PFSK-1 (cell line): Measurements from ENCODE around the gene GALNT4.

Source experiments
- FOXP2 ChIP-seq: optimal IDR thresholded peaks from 2 replicates; pipeline ENCODE3; 2011; ENCODE audit warnings: borderline replicate concordance, control low read depth, inconsistent platforms; ENCODE audit not compliant: insufficient read depth; ENCODE audit errors: extremely low read length, extremely low read depth
- POLR2AphosphoS5 ChIP-seq: IDR thresholded peaks from 2 replicates; pipeline ENCODE4 v1.6.1; 2012; ENCODE audit warnings: low read depth, mild to moderate bottlenecking, control low read depth, low read length, moderate library complexity
- SIN3A ChIP-seq: IDR thresholded peaks from 2 replicates; pipeline ENCODE4 v1.6.1; 2012; ENCODE audit warnings: mild to moderate bottlenecking, low read length, moderate library complexity, borderline replicate concordance; ENCODE audit not compliant: insufficient read depth
- TAF1 ChIP-seq: IDR thresholded peaks from 2 replicates; pipeline ENCODE4 v1.6.1; 2012; ENCODE audit warnings: low read length, control low read depth, borderline replicate concordance; ENCODE audit not compliant: insufficient read depth
- TF ChIP-seq, protein P1 (sequence below), 2 experiments: IDR thresholded peaks; 2 replicates each; pipeline versions ENCODE4 v1.6.1 to v1.8.0; 2011 to 2012; ENCODE audit warnings: low read depth in 2 of 2, low read length in 2 of 2, control low read depth in 1 of 2, inconsistent platforms in 1 of 2, mild to moderate bottlenecking in 1 of 2, moderate library complexity in 1 of 2; ENCODE audit not compliant: insufficient read depth in 1 of 2

GALNT4 gene

DNA sequence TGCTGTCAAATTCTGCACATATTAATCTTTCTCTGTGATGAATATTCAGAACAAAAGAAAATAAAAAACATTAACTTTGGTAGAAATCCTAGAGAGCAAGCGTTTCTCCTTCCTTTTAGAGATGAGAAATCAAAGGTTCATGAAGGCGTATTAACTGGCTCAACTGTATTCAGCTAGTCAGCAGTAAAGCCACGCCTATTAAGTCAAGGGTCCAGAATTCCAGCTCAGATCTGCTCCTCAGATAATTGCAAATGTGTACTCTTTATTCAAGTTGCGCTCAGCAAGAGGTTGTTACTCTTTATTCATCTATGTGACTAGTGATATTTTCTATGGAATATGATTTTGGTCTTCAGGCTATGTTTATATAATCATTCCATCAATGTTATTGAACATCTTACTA is 14.3 kb upstream of the GALNT4 start:
- TF ChIP-seq, protein P1, sequence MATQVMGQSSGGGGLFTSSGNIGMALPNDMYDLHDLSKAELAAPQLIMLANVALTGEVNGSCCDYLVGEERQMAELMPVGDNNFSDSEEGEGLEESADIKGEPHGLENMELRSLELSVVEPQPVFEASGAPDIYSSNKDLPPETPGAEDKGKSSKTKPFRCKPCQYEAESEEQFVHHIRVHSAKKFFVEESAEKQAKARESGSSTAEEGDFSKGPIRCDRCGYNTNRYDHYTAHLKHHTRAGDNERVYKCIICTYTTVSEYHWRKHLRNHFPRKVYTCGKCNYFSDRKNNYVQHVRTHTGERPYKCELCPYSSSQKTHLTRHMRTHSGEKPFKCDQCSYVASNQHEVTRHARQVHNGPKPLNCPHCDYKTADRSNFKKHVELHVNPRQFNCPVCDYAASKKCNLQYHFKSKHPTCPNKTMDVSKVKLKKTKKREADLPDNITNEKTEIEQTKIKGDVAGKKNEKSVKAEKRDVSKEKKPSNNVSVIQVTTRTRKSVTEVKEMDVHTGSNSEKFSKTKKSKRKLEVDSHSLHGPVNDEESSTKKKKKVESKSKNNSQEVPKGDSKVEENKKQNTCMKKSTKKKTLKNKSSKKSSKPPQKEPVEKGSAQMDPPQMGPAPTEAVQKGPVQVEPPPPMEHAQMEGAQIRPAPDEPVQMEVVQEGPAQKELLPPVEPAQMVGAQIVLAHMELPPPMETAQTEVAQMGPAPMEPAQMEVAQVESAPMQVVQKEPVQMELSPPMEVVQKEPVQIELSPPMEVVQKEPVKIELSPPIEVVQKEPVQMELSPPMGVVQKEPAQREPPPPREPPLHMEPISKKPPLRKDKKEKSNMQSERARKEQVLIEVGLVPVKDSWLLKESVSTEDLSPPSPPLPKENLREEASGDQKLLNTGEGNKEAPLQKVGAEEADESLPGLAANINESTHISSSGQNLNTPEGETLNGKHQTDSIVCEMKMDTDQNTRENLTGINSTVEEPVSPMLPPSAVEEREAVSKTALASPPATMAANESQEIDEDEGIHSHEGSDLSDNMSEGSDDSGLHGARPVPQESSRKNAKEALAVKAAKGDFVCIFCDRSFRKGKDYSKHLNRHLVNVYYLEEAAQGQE (IDR thresholded peaks at IDR 0.05; ENCODE audit: insufficient read depth in 1 of 2, low read depth in 2 of 2, low read length in 2 of 2) = no peak
- no peak for TF ChIP-seq TAF1
- TF ChIP-seq SIN3A = no peak
- TF ChIP-seq FOXP2 = no peak
- no peak for TF ChIP-seq POLR2AphosphoS5

DNA sequence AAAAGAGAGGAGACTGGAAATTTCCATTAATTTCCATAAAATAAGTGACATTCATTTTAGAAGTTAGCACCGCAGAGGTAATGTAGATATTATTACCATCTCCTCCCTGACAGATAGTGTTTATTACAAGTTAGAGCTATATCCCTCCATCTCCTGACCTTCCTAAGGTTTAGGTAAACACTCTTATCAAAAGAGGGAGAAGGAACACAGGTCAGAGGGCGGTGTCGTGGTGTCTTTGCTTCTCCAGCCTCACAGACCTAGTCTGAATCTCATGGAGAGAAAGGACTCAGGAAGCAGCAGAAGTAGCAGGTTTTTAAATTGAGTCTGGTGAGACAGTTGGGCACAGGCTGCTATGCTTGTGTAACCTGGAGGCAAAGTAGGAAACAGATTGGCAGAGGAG is 12.8 kb upstream of the GALNT4 start:
- TF ChIP-seq, protein P1 (IDR thresholded peaks at IDR 0.05; ENCODE audit: insufficient read depth in 1 of 2, low read depth in 2 of 2, low read length in 2 of 2) = no peak

DNA sequence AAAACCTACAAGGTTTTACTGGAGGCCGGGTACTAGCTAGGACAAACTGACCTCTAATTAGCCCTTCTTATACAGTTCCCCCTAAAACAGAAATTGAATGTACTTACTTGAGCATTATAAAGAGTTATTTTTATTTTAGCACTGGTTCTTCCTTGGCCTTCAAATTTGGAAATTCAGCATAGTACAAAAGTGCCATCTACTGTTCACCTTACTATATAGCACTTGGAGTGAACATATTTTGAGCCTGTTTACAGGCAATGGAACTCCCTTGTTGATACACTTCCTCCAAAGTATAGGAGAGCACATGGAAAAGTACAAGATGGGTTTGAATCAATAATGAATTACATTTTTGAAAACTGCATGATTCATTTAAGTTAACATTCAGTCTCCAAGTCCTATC is 5.1 kb upstream of the GALNT4 start:
- TF ChIP-seq POLR2AphosphoS5 (no peak), SIN3A (no peak), TAF1 (no peak), FOXP2 (no peak)
- TF ChIP-seq, protein P1 (IDR thresholded peaks at IDR 0.05; ENCODE audit: insufficient read depth in 1 of 2, low read depth in 2 of 2, low read length in 2 of 2) = no peak

DNA sequence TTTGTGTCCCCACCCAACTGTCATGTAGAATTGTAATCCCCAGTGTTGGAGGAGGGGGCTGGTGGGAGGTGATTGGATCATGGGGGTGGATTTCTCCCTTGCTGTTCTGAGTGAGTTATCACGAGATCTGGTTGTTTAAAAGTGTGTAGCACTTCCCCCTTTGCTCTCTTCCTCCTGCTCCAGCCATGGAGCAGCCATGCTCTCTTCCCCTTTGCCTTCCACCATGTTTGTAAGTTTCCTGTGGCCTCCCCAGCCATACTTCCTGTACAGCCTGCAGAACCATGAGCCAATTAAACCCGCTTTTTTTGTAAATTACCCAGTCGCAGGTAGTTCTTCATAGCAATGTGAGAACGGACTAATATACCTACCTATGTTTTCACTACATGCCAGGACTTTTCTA is 3.8 kb upstream of the GALNT4 start:
- TF ChIP-seq TAF1 = no peak
- no peak for TF ChIP-seq FOXP2
- TF ChIP-seq POLR2AphosphoS5 = no peak
- TF ChIP-seq, protein P1 (IDR thresholded peaks at IDR 0.05; ENCODE audit: insufficient read depth in 1 of 2, low read depth in 2 of 2, low read length in 2 of 2) = no peak
- no peak for TF ChIP-seq SIN3A

DNA sequence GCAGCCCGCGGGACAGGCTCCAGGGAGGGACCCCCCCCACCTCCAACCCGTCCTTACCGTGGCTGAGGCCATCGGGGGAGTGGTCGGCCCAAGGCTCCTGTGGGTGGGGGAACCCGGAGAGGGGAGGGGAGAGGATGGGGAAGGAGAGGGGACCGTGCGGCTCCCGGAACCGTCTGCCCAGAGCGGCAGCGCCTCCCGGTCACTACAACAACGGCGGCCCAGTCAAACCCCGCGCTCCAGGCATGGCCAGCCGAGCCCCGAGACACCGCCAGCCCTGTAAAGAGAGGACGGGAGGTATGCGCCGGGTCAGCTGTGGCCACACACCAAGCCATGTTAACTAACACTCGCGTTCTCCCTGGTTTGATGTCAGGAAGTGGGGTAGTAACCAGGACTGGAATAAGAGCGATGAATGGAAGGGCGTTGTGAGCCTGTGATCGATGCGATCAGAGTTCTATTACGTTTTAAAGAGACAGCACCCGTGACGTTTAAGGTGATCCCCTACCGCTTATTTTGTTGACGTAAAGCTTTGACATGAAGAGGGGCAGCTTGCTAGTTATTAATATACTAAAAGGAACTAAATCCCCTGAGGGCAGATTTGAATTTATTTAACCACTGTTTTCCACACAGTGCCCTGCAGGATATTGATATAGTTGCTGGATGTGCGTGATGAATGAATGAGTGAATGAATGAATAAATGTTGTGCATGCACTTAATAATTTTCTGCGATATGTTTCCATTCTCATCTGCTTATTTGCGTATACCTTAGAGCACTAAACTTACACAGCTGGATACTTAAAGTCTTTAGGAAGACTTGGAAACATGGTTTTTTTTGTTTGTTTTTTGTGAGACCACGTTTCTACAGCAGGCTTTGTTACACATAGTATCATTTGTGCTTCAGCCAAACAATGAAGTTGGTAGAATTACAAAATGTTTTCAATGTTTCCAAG is 1.5 kb upstream of the GALNT4 start, which contains the start of gene POC1B:
Gene POC1B (minus strand): TSS at position 224 of the 947 bp plus-strand sequence. CDS start 152 bp downstream, at position 72.
- TF ChIP-seq, protein P1 (IDR thresholded peaks at IDR 0.05; ENCODE audit: insufficient read depth in 1 of 2, low read depth in 2 of 2, low read length in 2 of 2) = no peak
- TF ChIP-seq POLR2AphosphoS5 (0 out of 2 replicates have a peak, but pooled peaks have one; percentile 23), SIN3A (peak; percentile 71; the same call in 1 of the 2 replicates), FOXP2 (peak; percentile 85), TAF1 (no peak)
